ENCODE measurements around the gene FOLR3. TPM values are rescaled to one million over a fixed set of nuclear protein-coding genes. Genes with fewer than 3 reads are reported as not detected.

FOLR3 gene
- total RNA-seq, 4 donors from 2014 or later, result 1.2 to 1.6 TPM; not detected in 2

DNA sequence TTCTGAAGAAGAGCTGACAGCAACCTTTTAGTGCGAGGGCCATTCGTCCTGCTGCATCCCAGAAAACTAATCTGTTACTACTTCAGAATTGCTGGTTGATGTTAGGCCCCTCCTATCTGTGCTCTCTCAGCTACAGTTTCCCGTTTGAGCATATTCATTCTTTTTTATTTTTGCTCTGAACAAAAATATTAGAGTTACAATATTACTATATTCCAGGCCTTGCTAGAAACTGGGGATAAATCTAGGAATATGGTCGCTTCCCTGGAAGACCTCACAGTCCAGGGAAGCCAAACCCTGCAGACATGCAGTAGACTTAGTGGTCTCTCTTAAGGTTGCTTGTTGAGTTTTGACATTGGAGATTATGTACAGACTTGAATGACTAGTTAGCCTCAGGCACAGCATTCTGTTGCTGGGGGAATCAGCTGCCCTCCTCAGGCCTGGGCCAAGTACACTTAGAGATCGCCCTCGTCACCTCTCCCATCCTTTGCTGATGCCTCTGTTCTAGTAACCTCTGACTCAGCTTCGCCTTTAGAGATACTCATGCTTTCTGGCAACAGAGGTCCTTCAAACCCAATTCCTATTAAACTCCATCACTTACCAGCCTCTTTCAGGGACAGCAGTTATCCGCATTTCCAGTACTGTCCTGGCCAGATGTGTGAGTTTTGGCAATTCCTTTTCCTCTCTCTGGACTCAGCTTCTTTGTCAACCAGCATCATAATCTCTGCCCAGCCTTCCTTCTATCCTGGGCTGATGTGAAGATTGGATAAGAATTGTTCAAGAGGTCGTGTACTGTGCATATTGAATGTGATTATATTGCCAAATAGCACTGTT is 22.3 kb upstream of the FOLR3 start:
- TF ChIP-seq, protein P1, sequence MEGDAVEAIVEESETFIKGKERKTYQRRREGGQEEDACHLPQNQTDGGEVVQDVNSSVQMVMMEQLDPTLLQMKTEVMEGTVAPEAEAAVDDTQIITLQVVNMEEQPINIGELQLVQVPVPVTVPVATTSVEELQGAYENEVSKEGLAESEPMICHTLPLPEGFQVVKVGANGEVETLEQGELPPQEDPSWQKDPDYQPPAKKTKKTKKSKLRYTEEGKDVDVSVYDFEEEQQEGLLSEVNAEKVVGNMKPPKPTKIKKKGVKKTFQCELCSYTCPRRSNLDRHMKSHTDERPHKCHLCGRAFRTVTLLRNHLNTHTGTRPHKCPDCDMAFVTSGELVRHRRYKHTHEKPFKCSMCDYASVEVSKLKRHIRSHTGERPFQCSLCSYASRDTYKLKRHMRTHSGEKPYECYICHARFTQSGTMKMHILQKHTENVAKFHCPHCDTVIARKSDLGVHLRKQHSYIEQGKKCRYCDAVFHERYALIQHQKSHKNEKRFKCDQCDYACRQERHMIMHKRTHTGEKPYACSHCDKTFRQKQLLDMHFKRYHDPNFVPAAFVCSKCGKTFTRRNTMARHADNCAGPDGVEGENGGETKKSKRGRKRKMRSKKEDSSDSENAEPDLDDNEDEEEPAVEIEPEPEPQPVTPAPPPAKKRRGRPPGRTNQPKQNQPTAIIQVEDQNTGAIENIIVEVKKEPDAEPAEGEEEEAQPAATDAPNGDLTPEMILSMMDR (IDR thresholded peaks at IDR 0.05), result no peak
- no peak for TF ChIP-seq POLR2A (IDR thresholded peaks at IDR 0.05)
- 64 to 65% methylated on average over 9 of the region's 9 CpGs for WGBS, 2 donors
- Histone ChIP-seq H3K27ac (peak overlapping the region; percentile 90 to 98 (median 98)), H3K4me1 (peaks cover 9 to 17% of the 10 kb centered on the region in 2 donors), H3K36me3 (no peaks in the 10 kb centered on the region), H3K27me3 (no peaks in the 10 kb centered on the region), H3K4me3 (replicated peaks in 1 of 3) (peak overlapping the region in 1 of 3 donors; percentile 44), H3K9me3 (no peaks in the 10 kb centered on the region)
- intact Hi-C loops (cut with DNase I), result no loop called here
- DNase-seq, result no peak

DNA sequence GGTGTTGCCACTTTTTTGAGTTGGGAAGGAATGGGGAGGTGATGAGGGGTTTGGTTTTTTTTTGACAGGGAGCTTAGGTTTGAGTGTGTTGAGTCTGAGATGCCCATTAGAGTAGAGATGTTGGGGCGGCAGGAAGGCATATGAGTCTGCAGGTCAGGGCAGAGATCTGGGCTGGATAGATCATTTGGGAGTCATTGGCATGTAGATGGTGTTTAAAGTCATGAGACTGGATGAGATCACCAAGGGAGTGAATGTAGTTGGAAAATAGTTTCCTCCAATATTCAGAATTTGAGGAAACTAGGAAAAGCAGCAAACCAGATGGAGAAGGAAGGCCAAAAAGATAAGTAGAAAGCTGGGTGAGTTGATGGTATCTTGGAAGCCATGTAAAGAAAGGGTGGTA is 21.0 kb upstream of the FOLR3 start:
- peaks cover 9 to 22% of the 10 kb centered on the region in 2 donors for H3K4me1 ChIP-seq
- intact Hi-C loops (cut with DNase I), result no loop called here
- DNase-seq, result no peak
- no peak overlapping the region for H3K27ac ChIP-seq
- TF ChIP-seq, protein P1 (IDR thresholded peaks at IDR 0.05), result no peak
- no peak for TF ChIP-seq POLR2A (IDR thresholded peaks at IDR 0.05)
- H3K4me3 ChIP-seq (replicated peaks in 1 of 3), result no peak overlapping the region
- H3K36me3 ChIP-seq, result no peaks in the 10 kb centered on the region
- WGBS, 2 donors, result 97 to 100% methylated on average over 1 of the region's 1 CpG
- no peaks in the 10 kb centered on the region for H3K27me3 ChIP-seq
- no peaks in the 10 kb centered on the region for H3K9me3 ChIP-seq

DNA sequence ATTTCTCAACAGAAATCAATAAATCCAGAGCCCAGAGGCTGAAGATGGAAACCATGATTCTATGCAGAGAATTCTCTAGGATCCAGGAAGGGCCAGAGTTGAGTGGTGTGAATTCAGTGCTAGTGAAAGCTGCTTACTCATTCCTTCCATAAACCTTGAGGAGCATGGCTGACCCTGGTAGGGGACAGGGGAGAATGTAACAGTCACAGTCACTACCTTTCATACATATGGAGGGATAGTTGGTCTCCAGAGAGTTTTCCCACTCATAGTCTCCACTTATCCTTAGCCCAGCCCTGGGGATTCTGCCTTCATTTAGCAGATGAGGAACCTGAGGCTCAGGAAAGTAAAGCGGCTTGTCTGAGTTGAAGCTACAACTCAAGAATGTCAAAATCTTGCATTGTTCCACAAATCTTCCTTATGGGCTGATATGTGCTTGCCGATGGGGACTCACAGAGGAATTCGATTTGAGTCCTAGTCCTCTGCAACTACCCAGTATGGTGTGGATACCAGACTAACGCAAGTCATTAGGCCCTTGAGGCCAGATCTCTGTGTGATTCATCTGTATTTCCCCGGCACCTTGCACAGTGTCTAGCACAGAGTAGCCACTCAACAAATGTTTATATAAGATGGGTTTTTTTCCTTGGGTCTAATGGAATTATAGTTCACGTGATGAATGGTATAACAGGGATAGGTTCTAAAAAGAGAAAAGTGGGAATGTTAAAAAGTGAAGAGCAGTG is 19.3 kb upstream of the FOLR3 start:
- intact Hi-C loops (cut with DNase I), result no loop called here
- H3K4me3 ChIP-seq (replicated peaks in 1 of 3), result no peak overlapping the region
- 93 to 94% methylated on average over 6 of the region's 6 CpGs for WGBS, 2 donors
- H3K27me3 ChIP-seq, result no peaks in the 10 kb centered on the region
- peaks cover 9 to 18% of the 10 kb centered on the region in 2 donors for H3K4me1 ChIP-seq
- DNase-seq, result no peak
- no peak for TF ChIP-seq POLR2A (IDR thresholded peaks at IDR 0.05)
- TF ChIP-seq, protein P1 (IDR thresholded peaks at IDR 0.05), result no peak
- no peaks in the 10 kb centered on the region for H3K36me3 ChIP-seq
- H3K27ac ChIP-seq, result no peak overlapping the region
- H3K9me3 ChIP-seq, result no peaks in the 10 kb centered on the region

DNA sequence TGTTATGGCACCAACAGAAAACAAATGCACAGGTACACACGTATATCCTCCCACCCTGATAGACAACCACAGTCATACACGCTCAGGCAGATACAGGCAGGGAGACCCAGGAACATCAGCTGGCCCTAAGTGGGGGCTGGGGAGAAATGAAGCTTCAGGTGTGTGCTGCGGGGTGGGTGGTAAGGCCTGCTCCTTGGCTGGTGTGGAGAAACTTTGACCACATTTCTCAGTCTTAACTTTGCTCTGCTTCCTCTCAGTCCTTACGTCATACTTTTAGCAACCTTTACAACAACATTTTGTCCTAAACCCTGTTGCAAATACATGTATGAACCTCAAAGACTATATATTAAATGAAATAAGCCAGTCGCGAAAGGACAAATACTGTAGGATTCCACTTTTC is 16.3 kb upstream of the FOLR3 start:
- H3K4me1 ChIP-seq, result peaks cover 10 to 18% of the 10 kb centered on the region in 2 donors
- H3K27me3 ChIP-seq, result no peaks in the 10 kb centered on the region
- no peak for TF ChIP-seq POLR2A (IDR thresholded peaks at IDR 0.05)
- TF ChIP-seq, protein P1 (IDR thresholded peaks at IDR 0.05), result no peak
- WGBS, 2 donors, result 81 to 84% methylated on average over 6 of the region's 6 CpGs
- intact Hi-C loops (cut with DNase I), result no loop called here
- H3K36me3 ChIP-seq, result no peaks in the 10 kb centered on the region
- no peak overlapping the region for H3K4me3 ChIP-seq (replicated peaks in 1 of 3)
- H3K9me3 ChIP-seq, result no peaks in the 10 kb centered on the region
- no peak for DNase-seq
- H3K27ac ChIP-seq, result peak overlapping the region in 1 of 3 donors; percentile 44

DNA sequence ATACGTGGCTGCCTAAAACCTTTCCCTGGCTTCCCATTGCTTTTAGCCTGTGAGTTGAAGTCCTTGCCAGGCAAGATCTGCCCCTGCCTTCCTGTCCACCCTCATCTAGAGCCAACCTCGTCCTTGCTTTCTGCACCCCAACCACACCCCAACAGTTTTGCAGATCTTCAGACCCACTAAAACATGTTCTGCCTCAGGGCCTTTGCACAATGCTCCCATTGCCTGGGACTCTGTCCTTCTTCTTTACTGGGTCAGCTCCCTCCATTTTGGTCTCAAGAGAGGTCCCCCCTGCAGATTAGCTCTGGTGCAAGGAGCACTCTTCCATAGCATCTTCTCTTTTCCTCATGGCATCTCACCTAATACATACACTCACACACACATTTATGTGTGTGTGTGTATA is 14.6 kb upstream of the FOLR3 start:
- H3K27me3 ChIP-seq, result no peaks in the 10 kb centered on the region
- no peak overlapping the region for H3K27ac ChIP-seq
- WGBS, 2 donors, result 48 to 56% methylated on average over 2 of the region's 2 CpGs
- no peaks in the 10 kb centered on the region for H3K9me3 ChIP-seq
- H3K4me3 ChIP-seq (replicated peaks in 1 of 3), result no peak overlapping the region
- TF ChIP-seq POLR2A (IDR thresholded peaks at IDR 0.05), result no peak
- TF ChIP-seq, protein P1 (IDR thresholded peaks at IDR 0.05), result no peak
- intact Hi-C loops (cut with DNase I), result no loop called here
- no peak for DNase-seq
- peaks cover 23 to 27% of the 10 kb centered on the region in 2 donors for H3K4me1 ChIP-seq
- no peaks in the 10 kb centered on the region for H3K36me3 ChIP-seq

Data from thyroid gland (tissue), 4 donors.